Osteocyte (in vitro differentiated cells): ENCODE measurements around the gene TMEM179. TPM values are rescaled to one million over a fixed set of nuclear protein-coding genes. Genes with fewer than 3 reads are reported as not detected.

ENCODE experiments used
- DNase-seq: peaks from one replicate; pipeline ENCODE4 v3.0.0; 2021; ENCODE audit warnings: mixed read lengths; ENCODE audit not compliant: unreplicated experiment; ENCODE audit errors: extremely low spot score
- H3K27ac Mint-ChIP-seq: one replicate; pipeline ENCODE4 v1.8.0; 2021; ENCODE audit warnings: mild to moderate bottlenecking, mixed read lengths; ENCODE audit not compliant: unreplicated experiment
- H3K27me3 Mint-ChIP-seq: one replicate; pipeline ENCODE4 v1.8.0; 2021; ENCODE audit warnings: mixed read lengths; ENCODE audit not compliant: unreplicated experiment
- H3K36me3 Mint-ChIP-seq: one replicate; pipeline ENCODE4 v1.8.0; 2021; ENCODE audit warnings: mixed read lengths; ENCODE audit not compliant: unreplicated experiment
- H3K4me1 Mint-ChIP-seq: one replicate; pipeline ENCODE4 v1.8.0; 2021; ENCODE audit warnings: mixed read lengths; ENCODE audit not compliant: unreplicated experiment
- H3K4me3 Mint-ChIP-seq: one replicate; pipeline ENCODE4 v1.8.0; 2021; ENCODE audit warnings: mild to moderate bottlenecking, moderate library complexity, mixed read lengths; ENCODE audit not compliant: unreplicated experiment
- H3K9me3 Mint-ChIP-seq: one replicate; pipeline ENCODE4 v1.8.0; 2021; ENCODE audit warnings: mixed read lengths; ENCODE audit not compliant: unreplicated experiment
- total RNA-seq: library from RNA; stranded (reverse); gene quantifications from 2 replicates; pipeline ENCODE4 v1.2.1, GENCODE V29; 2021
- TF ChIP-seq, protein P1 (sequence below): fragments of 200-600 bp; sonication (generic); IDR thresholded peaks from 2 replicates; pipeline ENCODE4 v1.5.0; 2021; ENCODE audit warnings: antibody characterized with exemption, mild to moderate bottlenecking, moderate library complexity

TMEM179 gene
- total RNA-seq, 1 donor from 2014 or later = not detected

- Mint-ChIP-seq H3K4me1 (no peaks in the 10 kb centered on the region), H3K27me3 (peaks cover 6% of the 10 kb centered on the region), H3K4me3 (no peak overlapping the region), H3K27ac (no peak overlapping the region), H3K36me3 (no peaks in the 10 kb centered on the region), H3K9me3 (no peaks in the 10 kb centered on the region)
- DNase-seq = no peak
- TF ChIP-seq, protein P1, sequence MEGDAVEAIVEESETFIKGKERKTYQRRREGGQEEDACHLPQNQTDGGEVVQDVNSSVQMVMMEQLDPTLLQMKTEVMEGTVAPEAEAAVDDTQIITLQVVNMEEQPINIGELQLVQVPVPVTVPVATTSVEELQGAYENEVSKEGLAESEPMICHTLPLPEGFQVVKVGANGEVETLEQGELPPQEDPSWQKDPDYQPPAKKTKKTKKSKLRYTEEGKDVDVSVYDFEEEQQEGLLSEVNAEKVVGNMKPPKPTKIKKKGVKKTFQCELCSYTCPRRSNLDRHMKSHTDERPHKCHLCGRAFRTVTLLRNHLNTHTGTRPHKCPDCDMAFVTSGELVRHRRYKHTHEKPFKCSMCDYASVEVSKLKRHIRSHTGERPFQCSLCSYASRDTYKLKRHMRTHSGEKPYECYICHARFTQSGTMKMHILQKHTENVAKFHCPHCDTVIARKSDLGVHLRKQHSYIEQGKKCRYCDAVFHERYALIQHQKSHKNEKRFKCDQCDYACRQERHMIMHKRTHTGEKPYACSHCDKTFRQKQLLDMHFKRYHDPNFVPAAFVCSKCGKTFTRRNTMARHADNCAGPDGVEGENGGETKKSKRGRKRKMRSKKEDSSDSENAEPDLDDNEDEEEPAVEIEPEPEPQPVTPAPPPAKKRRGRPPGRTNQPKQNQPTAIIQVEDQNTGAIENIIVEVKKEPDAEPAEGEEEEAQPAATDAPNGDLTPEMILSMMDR = no peak
These were observed 10.1 kb downstream of the TMEM179 start for GRCh38 chr14:104594310-104595046.

DNA sequence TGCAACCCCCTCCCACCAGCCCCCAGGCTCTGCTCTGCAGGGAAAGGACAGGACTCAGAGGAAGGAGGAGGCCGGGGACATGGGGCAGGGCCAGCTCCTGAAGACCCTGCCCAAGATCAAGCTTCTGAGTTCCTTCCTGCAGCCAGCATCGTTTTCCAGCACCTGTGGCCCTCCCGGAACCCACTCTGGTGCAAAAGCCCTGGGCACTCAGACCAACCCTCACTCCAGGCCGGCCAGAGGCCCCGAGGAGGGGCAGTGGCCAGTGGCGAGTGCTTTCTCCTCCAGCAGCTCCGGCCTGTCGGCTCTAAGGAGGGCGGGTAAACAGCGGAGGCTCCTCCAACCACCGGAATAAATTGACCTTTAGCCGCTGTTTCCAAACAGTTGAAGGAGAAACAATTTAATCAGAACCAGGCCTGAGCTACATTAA lies 10.8 kb downstream of the TMEM179 start:
- H3K27ac Mint-ChIP-seq = no peak overlapping the region
- DNase-seq = no peak
- H3K4me1 Mint-ChIP-seq = no peaks in the 10 kb centered on the region
- TF ChIP-seq, protein P1 = no peak
- peaks cover 6% of the 10 kb centered on the region for H3K27me3 Mint-ChIP-seq
- no peak overlapping the region for H3K4me3 Mint-ChIP-seq
- H3K9me3 Mint-ChIP-seq = no peaks in the 10 kb centered on the region
- no peaks in the 10 kb centered on the region for H3K36me3 Mint-ChIP-seq

DNA sequence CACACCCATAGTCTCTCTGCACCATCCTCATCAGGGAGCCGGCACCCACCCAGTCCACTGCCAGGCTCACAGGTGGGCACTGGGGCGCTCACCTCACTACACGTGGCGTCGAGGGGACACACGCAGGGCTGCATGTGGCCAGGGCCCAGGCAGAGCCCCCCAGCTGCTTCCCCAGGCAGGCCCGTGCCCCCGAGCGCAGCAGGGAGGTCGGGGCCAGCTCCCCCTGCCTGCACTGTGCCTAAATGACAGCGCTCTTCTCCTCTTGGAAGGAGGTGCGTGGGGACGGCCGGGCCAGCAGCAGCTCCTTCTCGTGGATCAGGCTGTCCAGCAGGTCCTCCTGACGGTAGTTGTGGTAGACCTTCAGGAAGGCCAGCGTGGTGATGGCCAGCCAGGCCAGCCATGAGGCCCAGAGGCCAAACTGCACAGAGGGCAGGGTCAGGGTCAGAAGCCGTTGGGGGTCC lies 11.3 kb downstream of the TMEM179 start:
- no peaks in the 10 kb centered on the region for H3K4me1 Mint-ChIP-seq
- no peaks in the 10 kb centered on the region for H3K36me3 Mint-ChIP-seq
- DNase-seq = no peak
- H3K4me3 Mint-ChIP-seq = no peak overlapping the region
- H3K9me3 Mint-ChIP-seq = no peaks in the 10 kb centered on the region
- H3K27ac Mint-ChIP-seq = no peak overlapping the region
- TF ChIP-seq, protein P1 = no peak
- H3K27me3 Mint-ChIP-seq = peaks cover 6% of the 10 kb centered on the region

- TF ChIP-seq, protein P1 = no peak
- no peaks in the 10 kb centered on the region for H3K9me3 Mint-ChIP-seq
- H3K27me3 Mint-ChIP-seq = peaks cover 6% of the 10 kb centered on the region
- no peak overlapping the region for H3K4me3 Mint-ChIP-seq
- no peak overlapping the region for H3K27ac Mint-ChIP-seq
- H3K36me3 Mint-ChIP-seq = no peaks in the 10 kb centered on the region
- DNase-seq = no peak
- no peaks in the 10 kb centered on the region for H3K4me1 Mint-ChIP-seq
These were observed 11.8 kb downstream of the TMEM179 start for GRCh38 chr14:104592785-104593184.

- DNase-seq = no peak
- Mint-ChIP-seq H3K9me3 (no peaks in the 10 kb centered on the region), H3K27ac (no peak overlapping the region), H3K36me3 (no peaks in the 10 kb centered on the region), H3K4me3 (no peak overlapping the region), H3K27me3 (peaks cover 6% of the 10 kb centered on the region), H3K4me1 (no peaks in the 10 kb centered on the region)
- TF ChIP-seq, protein P1 = no peak
These were observed 12.3 kb downstream of the TMEM179 start for GRCh38 chr14:104592292-104592672.
